Right lung (tissue), 5 donors: ENCODE results near the gene WDR93. TPM values are rescaled to one million over a fixed set of nuclear protein-coding genes. Genes with fewer than 3 reads are reported as not detected.
A peak's percentile ranks its signal among the peaks of the same experiment; 100 is the strongest.
"Not testable (repeated sequence)": the region's sequence is repeated elsewhere in the genome, so short reads cannot be mapped to it uniquely, and the experiment has no call there.

ENCODE experiments used
- DNase-seq, 2 donors: peaks; one replicate each; pipeline ENCODE4 v3.0.0-alpha.2; 2013
- polyA plus RNA-seq, 5 donors: library from polyadenylated mRNA; unstranded; fragments of 120-200 nt; gene quantifications; one replicate each; pipeline versions ENCODE4 v1.2.1 to v1.2.3, GENCODE V29; 2013; ENCODE audit warnings: inconsistent platforms in 1 of 5, low replicate concordance in 1 of 5; ENCODE audit not compliant: insufficient read length in 5 of 5, insufficient read depth in 1 of 5

WDR93 gene
- polyA plus RNA-seq, 5 donors, result 1.2 to 2.1 (median 1.9) TPM

DNA sequence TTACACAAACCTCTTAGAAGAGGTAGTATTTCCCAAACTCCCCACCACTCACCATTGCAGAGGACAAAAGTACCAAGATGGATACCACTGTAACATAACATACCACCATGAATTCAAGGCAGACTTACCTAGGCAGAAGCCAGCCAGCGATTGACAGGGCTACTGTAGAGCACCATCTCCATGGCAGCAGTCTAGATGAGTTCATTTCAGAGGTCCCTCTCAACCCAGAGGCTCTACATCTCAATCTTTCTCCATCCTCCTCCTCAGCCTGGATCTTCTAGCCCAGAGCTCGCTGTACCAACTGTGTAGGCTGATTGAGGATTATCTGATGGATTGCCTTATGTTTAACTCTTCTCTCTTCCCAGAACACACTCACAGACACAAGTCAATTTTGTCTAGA is 9.5 kb upstream of the WDR93 start:
- no peak for DNase-seq

DNA sequence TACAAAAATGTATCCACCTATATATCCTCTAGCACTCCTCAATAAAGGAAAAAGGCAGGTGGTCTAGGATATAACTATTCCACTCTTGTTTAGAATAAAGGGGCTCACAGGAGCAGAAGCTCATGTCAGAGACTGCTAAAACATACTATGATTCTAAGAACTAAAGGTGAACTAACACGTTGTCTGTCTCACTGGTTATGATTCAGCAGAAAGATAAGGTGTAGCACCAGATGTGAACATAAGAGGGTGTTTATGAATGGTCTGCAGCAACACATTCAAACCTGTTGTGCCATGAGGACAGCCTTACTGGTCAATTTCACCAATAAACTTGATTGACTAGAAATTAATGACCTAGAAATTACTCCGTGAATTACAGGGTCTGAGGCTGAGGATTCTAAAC is 4.6 kb upstream of the WDR93 start:
- no peak for DNase-seq

DNA sequence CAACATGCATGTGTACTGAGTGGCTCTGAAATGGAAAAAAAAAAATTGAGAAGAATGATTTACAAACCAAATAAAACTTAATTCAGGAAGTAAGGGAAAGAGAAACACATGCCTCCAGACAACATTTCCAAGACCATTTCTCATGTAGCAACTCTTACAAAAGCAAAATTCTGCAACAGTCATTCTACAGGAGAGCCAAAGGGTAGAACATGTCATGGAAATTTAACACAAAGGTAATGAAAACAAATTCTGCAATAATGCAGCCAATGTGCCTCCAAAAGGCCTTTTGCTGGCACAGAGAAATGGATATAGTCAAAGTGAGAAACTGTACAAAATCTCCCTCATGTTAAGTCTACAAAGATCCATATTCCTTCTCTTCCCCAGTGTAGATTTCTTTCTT is 4.1 kb upstream of the WDR93 start:
- no peak for DNase-seq

DNA sequence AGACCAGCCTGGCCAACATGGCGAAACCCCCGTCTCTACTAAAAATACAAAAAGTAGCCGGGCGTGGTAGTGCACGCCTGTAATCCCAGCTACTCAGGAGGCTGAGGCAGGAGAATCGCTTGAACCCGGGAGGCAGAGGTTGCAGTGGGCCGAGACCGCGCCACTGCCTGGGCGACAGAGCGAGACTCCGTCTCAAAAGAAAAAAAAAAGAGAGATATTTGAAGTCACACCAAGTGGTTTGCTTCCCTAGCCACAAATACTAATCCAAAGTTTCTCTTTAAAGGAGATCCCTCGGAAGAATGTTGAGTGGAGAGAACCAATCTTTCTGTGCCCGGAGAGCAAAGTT is 708 bp upstream of the WDR93 start:
- not testable (repeated sequence) for DNase-seq

DNA sequence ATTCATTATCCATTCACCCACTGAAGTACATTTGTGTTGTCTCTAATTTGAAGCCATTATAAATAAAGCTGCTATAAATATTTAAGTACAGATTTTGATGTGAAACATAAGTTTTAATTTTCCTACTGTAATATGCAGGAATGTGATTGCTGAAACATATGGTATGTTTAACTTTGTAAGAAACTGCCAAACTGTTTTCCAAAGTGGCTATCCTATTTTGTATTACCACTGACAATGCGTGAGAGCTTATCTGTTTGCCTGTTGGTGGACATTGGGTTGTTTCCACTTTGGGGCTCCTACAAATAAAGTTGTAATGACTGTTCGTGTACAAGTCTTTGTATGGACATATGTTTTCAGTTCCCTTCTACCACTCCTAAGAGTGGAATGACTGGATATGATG is 2.5 kb downstream of the WDR93 start:
- DNase-seq, result no peak

DNA sequence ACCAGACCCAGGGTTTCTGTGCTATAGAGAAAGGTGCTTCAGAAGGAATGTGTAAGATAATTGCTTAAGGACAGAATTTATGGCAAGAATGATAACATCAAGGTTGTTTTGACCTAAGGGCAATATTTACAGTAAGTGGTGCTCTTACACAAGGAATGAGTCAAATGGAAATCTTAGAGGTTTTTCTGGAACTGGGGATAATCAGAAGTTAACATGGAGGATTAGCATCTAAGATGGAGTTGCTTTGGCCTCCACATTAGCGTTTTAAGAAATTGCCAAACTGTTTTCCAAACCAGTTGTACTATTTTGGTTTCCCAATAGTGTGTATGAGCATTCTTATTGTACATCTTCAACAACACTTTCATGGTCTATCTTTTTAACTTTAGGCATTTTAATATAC is 3.1 kb downstream of the WDR93 start:
- no peak for DNase-seq

DNA sequence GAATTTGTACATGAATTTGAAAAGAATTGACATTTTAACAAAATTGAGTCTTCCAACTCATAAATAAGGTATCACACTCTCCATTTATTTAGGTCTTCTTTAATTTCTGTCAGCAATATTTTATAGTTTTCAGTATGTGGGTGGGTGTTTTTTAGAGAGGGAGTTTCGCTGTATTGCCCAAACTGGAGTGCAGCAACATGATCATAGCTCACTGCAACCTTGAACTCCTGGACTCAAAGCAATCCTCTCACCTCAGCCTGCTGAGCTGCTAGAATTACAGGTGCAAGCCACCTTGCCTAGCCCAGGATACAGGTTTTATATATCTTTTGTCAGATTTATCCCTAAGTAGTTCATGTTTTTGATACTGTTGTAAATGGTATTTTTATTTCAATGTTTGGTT is 4.6 kb downstream of the WDR93 start:
- no peak for DNase-seq

DNA sequence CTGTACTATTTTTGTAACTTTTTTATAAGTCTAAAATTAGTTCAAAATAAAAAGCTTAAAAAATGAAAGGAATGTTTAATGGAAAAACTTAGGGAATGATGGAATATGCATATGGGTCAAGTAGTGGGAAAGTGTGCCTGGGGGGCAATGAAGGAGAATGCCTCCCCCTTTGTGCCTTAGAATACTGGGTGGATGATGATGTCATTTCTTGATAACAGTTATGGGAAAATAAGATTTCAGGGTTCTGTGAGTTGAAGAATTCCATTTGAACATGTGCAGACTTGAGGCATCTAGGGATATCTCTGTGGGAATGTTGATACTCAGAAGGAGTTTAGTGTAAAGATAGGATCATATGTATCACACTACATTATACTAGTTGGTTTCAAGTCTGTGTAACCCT is 13.8 kb downstream of the WDR93 start:
- no peak for DNase-seq

DNA sequence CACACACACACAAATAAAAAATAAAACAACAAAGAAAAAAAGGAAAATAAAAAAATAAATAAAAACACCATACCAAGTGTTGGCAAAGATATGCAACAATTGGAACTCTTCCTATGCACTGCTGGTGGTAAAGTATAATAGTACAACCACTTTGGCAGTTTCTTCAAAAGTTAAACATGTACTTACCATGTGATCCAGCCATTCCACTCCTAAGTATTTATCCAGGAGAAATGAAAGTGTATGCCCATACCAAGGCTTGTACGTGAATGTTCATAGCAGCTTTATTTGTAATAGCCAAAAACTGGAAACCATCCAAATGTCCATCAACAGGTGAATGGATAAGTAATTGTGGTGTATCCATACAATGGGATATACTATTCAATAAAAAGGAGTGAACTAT is 17.0 kb downstream of the WDR93 start:
- no peak for DNase-seq

DNA sequence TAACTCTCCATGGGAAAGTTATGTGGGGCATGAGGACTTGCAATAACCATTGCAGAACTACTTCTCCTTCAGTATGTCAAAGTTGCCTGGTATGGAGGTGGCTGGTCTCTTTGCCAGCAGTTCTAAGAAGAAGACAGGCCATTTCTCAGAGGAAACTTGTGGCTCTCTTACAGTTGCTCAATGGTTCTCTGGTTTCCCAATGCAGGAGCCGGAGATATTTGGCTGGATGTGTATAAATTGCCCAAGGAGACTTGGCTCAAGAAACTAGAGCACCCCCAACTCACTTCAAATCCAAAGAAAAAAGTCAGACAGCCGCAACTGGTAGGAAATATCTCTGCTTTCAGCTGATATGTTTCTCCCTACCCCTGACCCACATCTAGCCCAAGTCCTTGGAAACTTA is 24.2 kb downstream of the WDR93 start:
- DNase-seq, result no peak

DNA sequence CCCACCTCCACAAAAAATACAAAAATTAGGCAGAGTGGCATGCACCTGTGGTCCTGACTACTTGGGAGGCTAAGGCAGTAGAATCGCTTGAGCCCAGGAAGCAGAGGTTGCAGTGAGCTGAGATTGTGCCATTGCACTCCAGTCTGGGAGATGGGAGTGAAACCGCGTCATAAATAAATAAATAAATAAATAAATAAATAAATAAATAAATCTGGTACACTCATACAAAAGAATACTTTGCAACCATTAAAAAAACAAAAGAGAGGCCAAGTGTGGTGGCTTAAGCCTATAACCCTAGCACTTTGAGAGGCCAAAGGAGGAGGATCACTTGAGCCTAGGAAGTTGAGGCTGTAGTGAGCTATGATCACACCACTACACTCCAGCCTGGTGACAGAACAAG is 32.4 kb downstream of the WDR93 start:
- DNase-seq, result no peak

DNA sequence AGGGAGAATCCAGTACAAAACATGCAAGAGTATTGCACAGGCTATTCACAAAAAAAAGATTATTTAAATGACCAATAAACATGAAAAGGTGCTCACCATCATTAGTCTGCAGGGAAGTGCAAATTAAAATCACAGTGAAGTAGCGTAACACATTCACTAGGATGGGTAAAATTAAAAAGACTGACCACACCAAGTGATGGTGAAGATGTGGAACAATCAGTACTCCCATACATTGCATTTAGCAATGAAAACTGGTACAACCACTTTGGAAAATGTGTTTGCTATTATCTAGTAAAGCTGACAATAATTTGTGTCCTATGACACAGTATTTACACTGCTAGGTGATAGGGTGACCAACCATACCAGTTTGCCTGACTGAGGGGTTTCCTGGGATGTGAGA is 34.0 kb downstream of the WDR93 start:
- DNase-seq, result no peak

DNA sequence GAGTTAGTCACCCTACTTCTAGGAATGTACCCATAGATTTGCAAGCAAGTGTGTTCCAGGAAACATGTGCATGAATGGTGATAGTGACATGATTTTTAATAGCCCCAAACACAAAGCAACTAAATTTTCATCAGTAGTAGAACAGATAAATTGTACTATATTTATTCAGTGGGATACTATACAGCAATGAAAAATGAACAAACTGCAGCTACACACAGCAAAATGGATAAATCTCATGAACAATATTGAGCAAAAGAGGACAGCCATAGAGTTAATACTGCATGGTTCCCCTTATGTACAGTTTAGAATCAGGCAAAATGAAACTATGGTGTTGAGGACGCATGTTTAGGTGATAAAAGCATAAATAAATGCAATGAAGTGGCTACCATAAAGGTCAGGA is 34.5 kb downstream of the WDR93 start:
- no peak for DNase-seq

DNA sequence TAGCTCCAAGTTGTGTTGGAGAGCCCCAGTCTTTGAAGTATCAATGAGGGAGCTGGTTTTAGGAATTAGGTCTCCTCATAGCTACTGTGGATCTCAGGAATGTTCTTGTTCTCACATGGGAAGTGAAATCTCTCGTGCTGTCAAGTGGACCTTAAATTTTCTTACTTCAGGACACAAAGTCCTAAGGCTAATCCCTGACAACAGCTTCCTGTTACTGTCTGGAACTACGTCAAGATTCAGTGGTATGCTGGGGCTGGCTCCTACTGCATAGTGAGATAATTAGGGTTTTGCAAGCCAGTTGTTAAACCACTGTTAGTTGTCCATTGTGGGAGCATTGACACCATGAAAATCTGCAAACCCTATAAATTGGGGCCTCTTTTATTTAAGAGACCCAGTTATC is 37.6 kb downstream of the WDR93 start:
- DNase-seq, result no peak

DNA sequence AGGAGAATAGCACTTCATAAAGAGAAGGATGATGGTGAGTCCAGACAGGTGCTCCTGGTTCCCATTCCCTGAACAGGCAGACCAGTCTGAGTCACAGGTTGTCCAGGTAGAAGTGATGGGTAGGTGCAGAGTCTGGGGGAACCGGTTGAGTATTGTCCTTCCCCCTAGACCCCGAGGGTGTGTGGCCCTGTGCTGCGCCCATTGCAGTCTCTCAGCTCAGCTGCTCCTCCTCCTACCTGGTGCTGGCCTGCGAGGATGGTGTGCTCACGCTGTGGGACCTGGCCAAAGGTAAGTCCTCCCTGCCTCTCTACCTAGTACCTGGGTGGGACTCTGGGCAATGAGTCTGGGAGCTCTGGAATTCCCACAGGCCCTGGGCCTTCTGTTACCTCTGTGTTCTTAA is 40.7 kb downstream of the WDR93 start:
- DNase-seq, result no peak

DNA sequence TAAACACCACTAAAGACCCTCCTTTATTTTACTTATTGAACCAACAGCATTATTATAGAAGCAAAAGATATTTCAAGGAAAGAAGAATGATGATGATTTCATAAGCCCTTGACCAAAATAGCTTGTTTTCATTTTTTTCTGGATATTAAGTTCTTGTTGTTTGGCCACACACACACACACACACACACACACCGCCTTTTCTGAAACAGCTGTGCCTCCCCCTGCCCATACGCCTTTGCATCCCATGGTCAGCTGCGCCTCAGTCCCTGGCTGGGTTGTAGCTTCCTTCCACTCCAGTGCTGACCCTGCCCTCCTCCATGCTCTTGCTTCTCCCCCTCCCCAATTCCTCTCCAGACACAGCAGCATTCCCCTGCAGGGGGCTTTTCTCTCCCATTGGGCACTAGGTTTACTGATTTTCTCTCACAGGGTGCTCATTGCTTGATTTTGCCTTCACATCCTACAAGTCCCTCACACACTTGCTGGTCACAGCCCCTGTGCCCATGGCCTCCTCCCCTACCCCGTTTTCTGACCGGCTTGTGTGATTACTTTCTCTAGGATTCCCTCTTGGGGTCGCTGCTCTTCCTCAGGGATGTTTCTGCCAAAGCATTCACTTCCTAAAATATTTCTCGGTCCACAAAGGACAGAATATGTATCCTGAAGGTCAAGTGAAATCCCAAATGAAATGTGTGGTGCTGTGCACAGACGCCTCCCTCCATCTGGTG is 42.0 kb downstream of the WDR93 start:
- no peak for DNase-seq

DNA sequence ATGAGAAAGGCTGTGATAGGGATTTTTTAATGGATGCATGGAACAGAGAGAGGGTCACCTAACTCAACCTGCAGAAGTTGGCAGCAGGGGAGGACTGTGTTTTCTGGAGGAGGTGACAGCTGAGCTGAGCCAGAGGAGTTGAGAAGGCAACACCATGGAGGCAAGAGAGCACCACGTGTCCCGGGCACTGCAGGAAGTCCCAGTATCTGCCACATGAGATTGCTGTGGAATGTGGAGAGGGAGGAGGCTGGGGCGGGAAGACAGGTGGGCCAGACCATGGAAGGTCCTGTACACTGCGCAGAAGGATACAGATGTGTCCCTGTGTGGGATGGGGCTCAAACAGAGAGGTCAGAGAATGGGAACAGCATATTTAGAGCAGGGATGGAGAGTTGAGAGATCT is 45.2 kb downstream of the WDR93 start:
- no peak for DNase-seq

DNA sequence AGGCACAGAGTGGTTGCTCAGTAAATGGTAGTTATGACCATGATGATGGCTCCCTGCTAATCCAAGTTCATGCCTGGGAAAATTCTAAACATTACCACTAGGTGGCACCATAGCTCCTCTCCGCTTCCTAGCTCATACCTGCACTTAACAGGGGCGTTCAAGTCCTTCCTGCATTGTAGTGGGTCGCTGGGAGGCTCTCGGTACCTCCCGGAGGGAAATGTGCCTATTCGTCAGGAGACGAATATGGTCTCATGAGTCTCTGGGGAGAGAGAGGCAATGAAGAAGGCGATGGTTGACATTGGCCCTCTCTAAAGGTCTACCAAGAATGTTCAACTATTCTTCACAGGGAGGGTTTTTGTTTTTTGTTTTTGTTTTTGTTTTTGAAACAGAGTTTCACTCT is 49.5 kb downstream of the WDR93 start:
- DNase-seq, result peak in 1 of 2 donors; percentile 69

DNA sequence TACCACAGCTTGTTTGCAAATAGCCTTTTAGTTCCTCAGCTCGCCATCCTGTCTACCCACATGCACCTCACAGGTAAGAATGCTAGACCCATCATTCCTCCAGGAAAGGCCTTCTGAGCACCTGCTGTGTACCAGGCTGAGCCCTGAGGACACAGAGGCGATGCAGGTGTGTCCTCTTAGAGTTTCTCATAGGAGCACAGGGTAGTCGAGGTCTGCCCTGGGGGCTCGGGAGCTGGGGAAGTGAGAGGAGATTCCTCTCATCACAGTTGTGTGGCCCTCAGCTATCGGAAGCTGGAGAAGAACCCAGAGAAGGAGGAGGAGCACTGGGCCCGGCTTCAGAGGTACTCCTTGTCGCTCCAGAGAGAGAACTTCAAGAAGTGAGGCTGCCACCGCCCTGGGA is 52.4 kb downstream of the WDR93 start:
- DNase-seq, result no peak

DNA sequence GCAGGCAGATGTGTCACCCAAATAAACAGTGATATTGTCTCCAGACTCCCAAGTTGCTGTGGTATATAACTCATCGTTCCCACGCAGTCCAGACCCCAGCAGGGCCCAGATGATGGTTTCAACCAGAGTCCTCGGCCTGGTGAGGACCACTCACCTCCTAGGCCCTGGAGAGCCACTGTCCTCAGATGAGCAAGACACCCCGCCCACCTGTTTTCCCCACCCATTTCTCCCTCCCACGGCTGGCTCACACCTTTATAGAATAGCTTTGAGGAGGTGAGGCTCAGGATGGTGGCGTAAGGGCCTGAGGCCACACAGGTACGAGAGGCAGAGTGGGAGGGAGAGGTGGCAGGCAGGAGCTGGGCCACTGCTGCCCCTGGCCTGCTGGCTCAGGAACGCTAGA is 53.0 kb downstream of the WDR93 start:
- no peak for DNase-seq

DNA sequence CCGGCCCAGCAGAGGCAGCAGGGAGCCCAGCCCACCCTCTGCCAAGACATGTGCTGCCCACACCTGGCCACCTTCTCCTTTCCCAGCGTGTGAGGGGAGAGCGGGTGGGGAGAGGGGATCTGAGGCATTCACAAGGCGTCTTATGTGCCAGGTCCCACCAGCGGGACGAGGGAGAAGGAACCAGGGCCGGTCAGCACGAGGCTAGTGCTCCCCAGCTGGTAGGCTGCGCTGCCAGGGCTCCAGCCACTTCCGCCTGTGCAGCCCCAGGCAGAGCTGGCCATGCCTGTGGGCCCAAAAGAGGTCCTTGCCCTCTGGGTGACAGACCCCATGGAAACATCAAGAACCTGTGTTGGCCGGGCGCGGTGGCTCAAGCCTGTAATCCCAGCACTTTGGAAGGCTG is 54.5 kb downstream of the WDR93 start:
- DNase-seq, result no peak

DNA sequence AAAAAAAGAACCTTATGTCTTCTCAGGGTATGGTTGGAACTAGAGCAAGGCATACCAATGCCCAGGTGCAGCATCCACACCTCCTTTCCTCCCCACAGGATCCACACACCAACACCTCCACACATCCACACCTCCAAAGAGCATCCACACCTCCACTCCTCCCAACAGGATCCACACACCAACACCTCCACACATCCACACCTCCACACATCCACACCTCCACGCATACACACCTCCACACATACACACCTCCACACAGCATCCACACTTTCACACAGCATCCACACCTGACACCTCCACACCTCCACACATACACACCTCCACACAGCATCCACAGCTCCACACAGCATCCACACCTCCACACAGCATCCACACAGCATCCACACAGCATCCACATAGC is 55.2 kb downstream of the WDR93 start:
- DNase-seq, result no peak

DNA sequence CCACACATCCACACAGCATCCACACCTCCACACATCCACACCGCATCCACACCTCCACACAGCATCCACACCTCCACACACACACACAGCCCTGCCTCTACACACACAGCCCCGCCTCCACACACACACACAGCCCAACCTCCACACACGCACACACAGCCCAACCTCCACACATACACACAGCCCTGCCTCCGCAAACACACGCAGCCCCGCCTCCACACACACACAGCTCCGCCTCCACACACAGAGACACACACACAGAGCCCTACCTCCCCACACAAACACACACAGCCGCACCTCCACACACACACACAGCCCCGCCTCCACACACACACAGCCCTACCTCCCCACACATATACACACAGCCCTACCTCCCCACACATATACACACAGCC is 55.8 kb downstream of the WDR93 start:
- DNase-seq, result no peak
